GM10266 (cell line): ENCODE results near the gene CMTM4.
"Not testable (repeated sequence)": the region's sequence is repeated elsewhere in the genome, so short reads cannot be mapped to it uniquely, and the experiment has no call there.

Experiments used
- DNase-seq: peaks from one replicate; pipeline ENCODE4 v3.0.0; 2012; ENCODE audit errors: extremely low spot score
- CTCF ChIP-seq: IDR thresholded peaks from 2 replicates; pipeline ENCODE4 v1.5.1; 2012; ENCODE audit warnings: mild to moderate bottlenecking, low read depth; ENCODE audit not compliant: control insufficient read depth, insufficient read depth; ENCODE audit errors: missing control alignments

Gene CMTM4

GRCh38 chr16:66618588-66619375 is 77.8 kb downstream of the CMTM4 start:
- DNase-seq, result no peak
- TF ChIP-seq CTCF, result no peak

GRCh38 chr16:66617728-66618127 is 78.8 kb downstream of the CMTM4 start:
- DNase-seq, result no peak
- no peak for TF ChIP-seq CTCF

- no peak for DNase-seq
- TF ChIP-seq CTCF, result no peak
Measured at GRCh38 chr16:66617010-66617434, 79.5 kb downstream of the CMTM4 start.

GRCh38 chr16:66616592-66616991 is 80.0 kb downstream of the CMTM4 start:
- no peak for DNase-seq
- TF ChIP-seq CTCF, result no peak

GRCh38 chr16:66616169-66616568 is 80.4 kb downstream of the CMTM4 start:
- DNase-seq, result no peak
- no peak for TF ChIP-seq CTCF

GRCh38 chr16:66614161-66614802 is 82.3 kb downstream of the CMTM4 start:
- TF ChIP-seq CTCF, result no peak
- no peak for DNase-seq

- TF ChIP-seq CTCF, result no peak
- no peak for DNase-seq
Measured at GRCh38 chr16:66612422-66612821, 84.1 kb downstream of the CMTM4 start.

GRCh38 chr16:66611911-66612310 is 84.6 kb downstream of the CMTM4 start:
- not testable (repeated sequence) for DNase-seq
